ENCODE data around the gene MARCHF2. TPM values are rescaled to one million over a fixed set of nuclear protein-coding genes. Genes with fewer than 3 reads are reported as not detected.

Gene MARCHF2
- total RNA-seq, 1 donor from 2014 or later, result 146 TPM

GRCh38 chr19:8387688-8388611 is 25.2 kb upstream of the MARCHF2 start:
- H3K4me1 ChIP-seq, result peaks cover 32% of the 10 kb centered on the region
- H3K9me3 ChIP-seq, result no peaks in the 10 kb centered on the region
- no peak for DNase-seq (ENCODE audit: extremely low spot score in 2 of 2)
- no peaks in the 10 kb centered on the region for H3K27me3 ChIP-seq
- H3K27ac ChIP-seq, result no peak overlapping the region
- no peak for TF ChIP-seq POLR2A (IDR thresholded peaks at IDR 0.05)
- no peak for TF ChIP-seq CTCF (IDR thresholded peaks at IDR 0.05)
- TF ChIP-seq POLR2AphosphoS5 (IDR thresholded peaks at IDR 0.05; ENCODE audit: insufficient read depth in 1 of 2, low read depth in 1 of 2), result no peak
- no peaks in the 10 kb centered on the region for H3K36me3 ChIP-seq
- intact Hi-C loops (cut with DNase I), result no loop called here
- no peak overlapping the region for H3K4me3 ChIP-seq

- Histone ChIP-seq H3K36me3 (no peaks in the 10 kb centered on the region), H3K4me1 (peaks cover 39% of the 10 kb centered on the region), H3K27me3 (no peaks in the 10 kb centered on the region), H3K9me3 (no peaks in the 10 kb centered on the region), H3K27ac (no peak overlapping the region), H3K4me3 (no peak overlapping the region)
- TF ChIP-seq POLR2AphosphoS5 (IDR thresholded peaks at IDR 0.05; ENCODE audit: insufficient read depth in 1 of 2, low read depth in 1 of 2) (no peak), POLR2A (IDR thresholded peaks at IDR 0.05) (no peak), CTCF (IDR thresholded peaks at IDR 0.05) (no peak)
- intact Hi-C loops (cut with DNase I), result no loop called here
- no peak for DNase-seq (ENCODE audit: extremely low spot score in 2 of 2)
Observed at GRCh38 chr19:8388612-8388958, 24.5 kb upstream of the MARCHF2 start.

GRCh38 chr19:8389891-8390616 is 23.1 kb upstream of the MARCHF2 start, which contains the start of gene RAB11B:
TSS of gene RAB11B (plus strand) at chr19:8390360. CDS start at chr19:8390417, 57 bp downstream.
- H3K9me3 ChIP-seq, result no peaks in the 10 kb centered on the region
- TF ChIP-seq POLR2AphosphoS5 (IDR thresholded peaks at IDR 0.05; ENCODE audit: insufficient read depth in 1 of 2, low read depth in 1 of 2) (peak; percentile 81 to 95), POLR2A (IDR thresholded peaks at IDR 0.05) (peak in 1 of 2 donors; percentile 60), CTCF (IDR thresholded peaks at IDR 0.05) (no peak)
- intact Hi-C loops (cut with DNase I), result loop anchor here (5.0 kb wide), 1 partner anchor 33 kb away; no protein-coding TSS in a partner anchor
- peak; percentile 99 to 100 for DNase-seq (ENCODE audit: extremely low spot score in 2 of 2)
- peak within 1 kb of the TSS; percentile 100 for H3K27ac ChIP-seq
- H3K4me1 ChIP-seq, result peaks cover 53% of the 10 kb centered on the region
- no peaks in the 10 kb centered on the region for H3K27me3 ChIP-seq
- peak within 1 kb of the TSS; percentile 89 to 98 for H3K4me3 ChIP-seq
- no peaks in the 10 kb centered on the region for H3K36me3 ChIP-seq

GRCh38 chr19:8390617-8390981 is 22.5 kb upstream of the MARCHF2 start:
- Histone ChIP-seq H3K27me3 (no peaks in the 10 kb centered on the region), H3K4me1 (peaks cover 59% of the 10 kb centered on the region), H3K36me3 (no peaks in the 10 kb centered on the region), H3K9me3 (no peaks in the 10 kb centered on the region), H3K27ac (peak overlapping the region; percentile 100), H3K4me3 (peak overlapping the region; percentile 89 to 98)
- intact Hi-C loops (cut with DNase I), result loop anchor here (5.0 kb wide), 1 partner anchor 33 kb away; no protein-coding TSS in a partner anchor
- no peak for TF ChIP-seq CTCF (IDR thresholded peaks at IDR 0.05)
- peak in 1 of 2 donors; percentile 95 for DNase-seq (ENCODE audit: extremely low spot score in 2 of 2)

Measured in vagina (tissue), 2 donors.